Aorta (tissue), 5 donors: ENCODE results near the gene RHOJ. TPM values are rescaled to one million over a fixed set of nuclear protein-coding genes. Genes with fewer than 3 reads are reported as not detected.
A peak's percentile ranks its signal among the peaks of the same experiment; 100 is the strongest.

ENCODE experiments used
- ATAC-seq: fragments of 200-7000 bp; cut with Tn5 transposase; one replicate; pipeline ENCODE4 v1.9.1; 2022; ENCODE audit warnings: moderate library complexity; ENCODE audit not compliant: low FRiP score
- DNase-seq, 2 donors: peaks; one replicate each; pipeline ENCODE4 v3.0.0-alpha.2; 2020
- H3K27ac ChIP-seq, 2 donors: one replicate each; pipeline ENCODE4 v1.5.1; 2013; ENCODE audit warnings: low read length in 2 of 2, mild to moderate bottlenecking in 2 of 2, moderate library complexity in 2 of 2, control low read depth in 1 of 2, inconsistent platforms in 1 of 2, low read depth in 1 of 2
- H3K27me3 ChIP-seq, 2 donors: one replicate each; pipeline ENCODE4 v1.6.1; 2013; ENCODE audit warnings: control low read depth in 1 of 2, low read length in 1 of 2, mild to moderate bottlenecking in 1 of 2, moderate library complexity in 1 of 2; ENCODE audit not compliant: insufficient read depth in 2 of 2, control insufficient read depth in 1 of 2
- H3K36me3 ChIP-seq, 2 donors: one replicate each; pipeline ENCODE4 v1.6.1; 2013; ENCODE audit warnings: control low read depth in 1 of 2, low read length in 1 of 2, mild to moderate bottlenecking in 1 of 2; ENCODE audit not compliant: insufficient read depth in 2 of 2, control insufficient read depth in 1 of 2
- H3K4me1 ChIP-seq, 2 donors: one replicate each; pipeline ENCODE4 v1.6.1; 2013; ENCODE audit warnings: low read length in 2 of 2, control low read depth in 1 of 2, mild to moderate bottlenecking in 1 of 2, moderate library complexity in 1 of 2; ENCODE audit not compliant: insufficient read depth in 2 of 2, control insufficient read depth in 1 of 2
- H3K4me3 ChIP-seq, 2 donors: one replicate each; pipeline ENCODE4 v1.5.1; 2013; ENCODE audit warnings: low read length in 2 of 2, control low read depth in 1 of 2, mild to moderate bottlenecking in 1 of 2
- H3K9me3 ChIP-seq: one replicate; pipeline ENCODE4 v1.6.1; 2013; ENCODE audit warnings: mild to moderate bottlenecking, low read length; ENCODE audit not compliant: control insufficient read depth
- WGBS, 2 donors: extraction: QIAGEN DNeasy Blood & Tissue Kit; methylation state at CpG; one replicate each; pipeline ENCODE4 v1.1.7; 2013; 5-methylcytosine and 5-hydroxymethylcytosine counted together
- intact Hi-C, 2 donors: fragments of 100-400 bp; cut with DNase I; formaldehyde crosslinking; loops; one replicate each; pipeline versions ENCODE4 v1.14.2 to v1.15.0; 2022
- polyA plus RNA-seq, 2 donors: library from polyadenylated mRNA; stranded (reverse); fragments of 200-250 nt; gene quantifications; one replicate each; pipeline ENCODE4 v1.2.3, GENCODE V29; 2013
- total RNA-seq, 2 donors: library from RNA; stranded (reverse); fragmentation: NEBNext Ultra II Directional; extraction: Animal tissue kit (Norgen Biotek cat#: 25700); gene quantifications; one replicate each; pipeline ENCODE4 v1.2.1, GENCODE V29; 2021
- donor health status: healthy with polysubstance abuse.
- donor health status: Bipolar disorder and iron deficiency.
- donor health status: DM: no; HTN: no; CAD: no.
- donor health status: DM: no; HTN: no; CAD: no.
- donor health status: DM: yes; HTN: yes; CAD: no.

The RHOJ gene
- total and polyA plus RNA-seq, 4 donors, result 10.8 to 56.6 (median 27.0) TPM

DNA sequence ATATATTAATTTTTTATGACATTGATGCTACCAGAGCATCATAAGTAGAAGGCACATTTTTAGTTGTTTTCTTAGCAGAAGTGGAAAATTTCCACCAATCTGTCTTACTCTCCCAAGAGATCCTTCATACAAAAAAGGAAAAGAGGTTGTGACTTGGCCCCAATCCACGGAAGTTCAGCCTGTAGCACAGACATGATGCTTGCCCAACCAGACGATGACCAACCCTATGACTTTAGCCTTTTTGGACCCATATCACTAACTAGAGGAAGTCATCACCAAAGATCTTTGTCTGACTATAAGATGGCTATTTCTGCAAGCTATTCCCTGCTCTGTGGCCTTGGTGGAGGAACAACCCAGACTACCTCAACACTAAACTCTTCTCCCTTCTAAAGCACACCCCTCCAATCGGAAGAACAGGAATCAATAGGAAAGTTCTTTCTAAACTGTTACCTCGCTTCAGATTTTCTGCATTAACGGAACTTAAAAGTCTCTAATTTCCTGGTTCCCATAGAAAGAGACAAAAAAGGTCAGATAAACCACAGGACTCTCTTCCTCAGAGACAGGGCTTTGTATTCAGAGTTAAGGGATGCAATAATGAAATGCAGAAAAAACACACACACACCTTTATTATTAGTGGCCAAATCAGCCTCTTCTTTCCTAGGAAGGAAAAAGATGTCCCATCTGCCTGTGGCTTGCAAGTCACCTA, 4.1 kb upstream of the RHOJ start:
- WGBS, 2 donors, result 81 to 82% methylated on average over 5 of the region's 5 CpGs
- Histone ChIP-seq H3K27ac (no peak overlapping the region), H3K4me3 (no peak overlapping the region), H3K27me3 (no peaks in the 10 kb centered on the region), H3K4me1 (no peaks in the 10 kb centered on the region), H3K36me3 (no peaks in the 10 kb centered on the region), H3K9me3 (no peaks in the 10 kb centered on the region)
- intact Hi-C loops, result no loop called here
- DNase-seq (no peak), ATAC-seq (no peak)

DNA sequence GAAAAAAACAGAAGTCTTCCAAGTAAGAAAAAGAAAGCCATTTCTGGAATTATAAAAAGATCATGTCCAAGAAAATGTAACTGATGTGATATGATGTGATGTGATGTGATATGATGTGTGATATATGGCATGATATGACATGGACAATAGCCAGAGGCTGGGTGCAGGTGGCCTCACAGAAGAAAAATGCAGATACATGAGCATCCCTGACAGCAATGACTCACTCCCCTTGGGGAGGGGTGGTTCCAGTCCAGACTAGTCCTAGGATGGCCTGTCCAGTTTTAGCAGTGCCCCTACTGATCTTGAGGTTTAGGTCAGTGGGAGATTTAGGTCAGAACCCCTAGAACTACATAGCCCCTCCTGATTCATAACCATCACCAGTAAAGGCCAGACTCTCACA, 3.5 kb upstream of the RHOJ start:
- Histone ChIP-seq H3K27me3 (no peaks in the 10 kb centered on the region), H3K4me1 (no peaks in the 10 kb centered on the region), H3K27ac (no peak overlapping the region), H3K4me3 (no peak overlapping the region), H3K36me3 (no peaks in the 10 kb centered on the region), H3K9me3 (no peaks in the 10 kb centered on the region)
- intact Hi-C loops, result no loop called here
- ATAC-seq, result no peak
- no peak for DNase-seq

DNA sequence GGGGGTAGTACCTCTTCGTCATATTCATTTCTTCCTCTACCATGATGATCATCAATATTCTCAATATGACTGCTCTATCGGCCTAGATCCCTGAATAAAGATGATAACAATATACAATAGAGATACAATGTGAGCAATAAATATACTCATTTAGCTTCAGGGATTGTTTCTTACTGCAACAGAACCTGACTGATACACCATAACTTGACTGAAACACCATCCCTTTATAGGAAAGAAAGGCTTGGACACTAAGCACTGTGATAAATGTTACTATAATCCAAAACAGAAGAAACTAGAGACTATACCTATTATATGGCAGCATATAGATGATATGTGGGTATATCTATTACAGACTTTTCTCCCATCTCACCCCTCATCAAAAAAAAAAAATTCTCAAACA, 1.2 kb upstream of the RHOJ start:
- H3K9me3 ChIP-seq, result no peaks in the 10 kb centered on the region
- WGBS, 2 donors, result 98% methylated on average over 2 of the region's 2 CpGs
- no peak overlapping the region for H3K27ac ChIP-seq
- H3K36me3 ChIP-seq, result no peaks in the 10 kb centered on the region
- H3K27me3 ChIP-seq, result no peaks in the 10 kb centered on the region
- H3K4me1 ChIP-seq, result peaks cover 0 to 2% of the 10 kb centered on the region in 2 donors
- no peak for DNase-seq
- H3K4me3 ChIP-seq, result no peak overlapping the region
- ATAC-seq, result no peak
- intact Hi-C loops, result no loop called here

DNA sequence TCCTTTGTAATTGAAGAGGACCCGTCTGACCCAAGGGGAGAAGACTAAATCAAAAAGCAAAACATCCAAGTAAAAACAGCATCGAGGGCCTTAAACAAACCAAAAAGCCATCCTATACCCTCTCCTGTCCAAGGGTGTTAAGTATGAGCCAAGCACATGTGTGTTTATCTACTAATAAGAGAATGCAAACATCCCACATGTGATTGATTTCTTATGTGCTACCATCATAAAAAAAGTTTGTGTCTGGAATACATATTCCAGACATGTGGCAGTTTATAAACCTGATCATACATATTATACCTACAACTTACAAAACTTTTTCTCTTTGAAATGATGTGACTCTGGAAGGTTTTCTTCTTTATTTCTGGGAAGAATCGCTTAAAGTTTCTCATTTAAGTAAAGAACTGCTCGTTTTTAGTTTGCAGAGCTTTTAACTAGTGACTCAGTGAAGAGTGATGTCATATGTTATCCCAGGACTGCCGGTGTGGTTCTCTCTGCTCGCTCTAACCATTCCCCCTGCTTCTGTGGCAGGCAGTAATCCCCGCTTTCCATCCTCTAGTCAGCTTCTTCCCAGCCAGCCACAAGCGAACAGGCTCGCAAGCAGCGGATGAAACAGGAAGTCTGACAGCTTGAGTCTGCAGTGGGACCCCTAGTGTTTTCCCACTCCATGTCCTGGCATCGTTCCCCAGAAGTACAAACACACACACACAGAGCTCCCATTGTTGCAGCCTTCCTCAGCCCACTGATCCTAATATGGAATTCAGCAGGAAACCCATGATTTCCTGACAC, 431 bp upstream of the RHOJ start:
- Histone ChIP-seq H3K9me3 (no peaks in the 10 kb centered on the region), H3K27me3 (no peaks in the 10 kb centered on the region), H3K27ac (peak overlapping the region; percentile 68 to 98), H3K4me1 (peaks cover 0 to 3% of the 10 kb centered on the region in 2 donors), H3K36me3 (no peaks in the 10 kb centered on the region), H3K4me3 (peak overlapping the region; percentile 19 to 75)
- DNase-seq (peak; percentile 81 to 84), ATAC-seq (peak; percentile 92)
- 3 to 4% methylated on average over 11 of the region's 11 CpGs for WGBS, 2 donors
- intact Hi-C loops, result loop anchor here in 1 of 2 donors (2.0 kb wide), 1 partner anchor 45 kb away; no protein-coding TSS in a partner anchor

DNA sequence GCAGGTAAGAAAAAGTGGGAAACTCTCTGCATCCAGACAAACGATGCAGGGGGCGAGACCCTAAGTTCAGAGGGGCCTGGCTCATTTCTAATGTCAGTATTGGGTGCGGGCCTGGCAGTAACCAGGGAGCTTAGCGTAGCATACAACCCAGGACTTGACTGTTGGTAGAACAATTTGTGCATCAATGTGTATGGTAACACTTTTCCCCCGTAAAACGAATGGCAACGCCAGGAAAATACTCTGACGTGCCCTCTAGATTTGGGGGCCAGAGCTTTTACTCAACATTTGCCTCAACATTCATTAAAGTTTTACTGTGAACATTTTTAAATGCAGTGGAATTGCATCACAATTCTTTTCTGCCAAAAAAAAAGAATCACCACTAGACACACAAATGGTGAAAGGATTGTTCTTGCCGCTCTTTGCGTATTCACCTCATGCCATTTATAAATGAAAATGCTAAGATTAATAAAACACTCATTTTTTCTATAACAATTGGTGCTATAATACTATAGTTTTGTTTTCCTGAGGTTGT, 867 bp downstream of the RHOJ start:
- Histone ChIP-seq H3K9me3 (no peaks in the 10 kb centered on the region), H3K36me3 (no peaks in the 10 kb centered on the region), H3K4me1 (peaks cover 0 to 3% of the 10 kb centered on the region in 2 donors), H3K27me3 (no peaks in the 10 kb centered on the region), H3K27ac (peak overlapping the region; percentile 68 to 98), H3K4me3 (peak overlapping the region; percentile 19 to 75)
- intact Hi-C loops, result loop anchor here (2.0 to 5.0 kb wide), 2 partner anchors 42 to 44 kb away; no protein-coding TSS in a partner anchor
- no peak for DNase-seq
- WGBS, 2 donors, result 11% methylated on average over 10 of the region's 10 CpGs
- ATAC-seq, result peak; percentile 60

DNA sequence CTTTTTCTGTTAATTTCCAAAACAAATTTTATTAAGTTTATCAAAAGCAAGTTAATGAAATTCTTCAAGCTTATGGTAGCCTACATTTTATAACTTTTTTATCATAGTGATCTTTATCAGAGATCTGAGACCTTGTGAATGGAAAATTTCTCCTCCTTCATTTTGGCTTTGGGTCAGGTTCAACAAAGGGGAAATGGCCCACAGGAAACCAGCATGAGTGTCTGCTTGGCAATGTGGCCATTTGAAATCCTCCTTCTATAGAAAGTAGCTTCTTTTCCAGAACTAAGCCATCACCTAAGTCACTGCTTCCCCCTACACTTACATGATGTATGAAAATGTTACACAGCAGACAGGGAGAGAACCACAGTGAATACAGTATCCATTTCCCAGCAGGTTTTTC, 1.6 kb downstream of the RHOJ start:
- peak overlapping the region; percentile 18 to 34 for H3K4me3 ChIP-seq
- no peaks in the 10 kb centered on the region for H3K9me3 ChIP-seq
- H3K36me3 ChIP-seq, result no peaks in the 10 kb centered on the region
- no peak for ATAC-seq
- DNase-seq, result no peak
- intact Hi-C loops, result loop anchor here (2.0 to 5.0 kb wide), 2 partner anchors 41 to 43 kb away; no protein-coding TSS in a partner anchor
- no peak overlapping the region for H3K27ac ChIP-seq
- no peaks in the 10 kb centered on the region for H3K27me3 ChIP-seq
- peaks cover 0 to 3% of the 10 kb centered on the region in 2 donors for H3K4me1 ChIP-seq

DNA sequence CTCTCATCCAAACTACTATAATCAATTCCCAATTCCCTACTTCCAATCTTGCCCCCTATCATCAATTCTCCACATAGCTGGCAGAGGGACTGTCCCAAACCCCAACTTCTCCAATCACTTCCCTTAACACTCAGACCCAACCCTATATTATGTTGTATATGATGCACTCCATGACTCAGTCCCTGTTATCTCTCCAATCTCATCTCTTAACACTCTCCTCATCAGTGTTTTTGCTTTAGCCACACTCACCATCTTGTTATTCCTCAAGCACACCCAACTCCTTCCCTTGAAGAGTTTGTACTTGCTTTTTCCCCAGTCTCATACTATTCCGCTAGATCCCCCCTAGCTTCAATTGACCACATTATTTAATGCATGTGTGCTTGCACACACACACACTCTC, 4.9 kb downstream of the RHOJ start:
- intact Hi-C loops, result loop anchor here in 1 of 2 donors (5.0 kb wide), 1 partner anchor 38 kb away; no protein-coding TSS in a partner anchor
- 98 to 100% methylated on average over 1 of the region's 1 CpG for WGBS, 2 donors
- no peaks in the 10 kb centered on the region for H3K9me3 ChIP-seq

DNA sequence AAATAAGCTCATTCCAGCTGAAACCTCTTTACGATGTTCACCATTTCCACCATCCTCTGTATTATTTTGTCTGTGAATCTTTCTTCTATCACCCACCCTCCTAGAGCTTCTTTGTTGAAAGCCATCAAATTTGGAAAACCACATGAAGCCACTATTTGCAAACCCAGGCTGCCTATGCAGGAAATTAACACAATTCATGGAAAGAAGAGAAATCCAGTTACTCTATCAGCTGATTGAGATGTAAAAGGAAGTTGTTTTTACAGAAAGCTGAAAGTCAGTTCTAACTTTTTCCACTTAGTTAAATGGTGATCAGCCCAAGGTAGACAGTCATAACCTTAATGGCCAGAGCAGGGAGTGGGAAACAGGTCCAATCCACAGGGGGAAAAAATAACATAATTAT, 6.6 kb downstream of the RHOJ start:
- WGBS, 2 donors, result 0 to 3% methylated on average over 1 of the region's 1 CpG
- H3K4me3 ChIP-seq, result no peak overlapping the region
- H3K4me1 ChIP-seq, result peaks cover 0 to 3% of the 10 kb centered on the region in 2 donors
- no peaks in the 10 kb centered on the region for H3K36me3 ChIP-seq
- DNase-seq (no peak), ATAC-seq (no peak)
- H3K9me3 ChIP-seq, result no peaks in the 10 kb centered on the region
- no peak overlapping the region for H3K27ac ChIP-seq
- H3K27me3 ChIP-seq, result no peaks in the 10 kb centered on the region
- intact Hi-C loops, result no loop called here

More for the DNA sequence above, 4.9 kb downstream of the RHOJ start:
- Histone ChIP-seq H3K4me3 (no peak overlapping the region), H3K4me1 (peaks cover 0 to 3% of the 10 kb centered on the region in 2 donors), H3K36me3 (no peaks in the 10 kb centered on the region), H3K27ac (no peak overlapping the region), H3K27me3 (no peaks in the 10 kb centered on the region)
- no peak for ATAC-seq
- DNase-seq, result no peak
